GM12878 (cell line): Measurements from ENCODE around the gene SIN3A. TPM values are rescaled to one million over a fixed set of nuclear protein-coding genes. Genes with fewer than 3 reads are reported as not detected.

Experiments used
- ATAC-seq: fragments of 200-7000 bp; cut with Tn5 transposase; 3 replicates; pipeline ENCODE4 v1.9.1; 2020; ENCODE audit warnings: mild to moderate bottlenecking, moderate library complexity
- BruUV-seq: library from RNA; stranded (reverse); fragments of 400-500 nt; replicated peaks from 2 replicates; lab custom pipeline; 2021; lab: Mats Ljungman, UMichigan
- CTCF ChIA-PET: fragments of 300-600 bp; sonication (Branson Sonifier 250); formaldehyde crosslinking; extraction: SDS; loops from one replicate; lab custom pipeline; 2021; ENCODE audit warnings: inconsistent platforms; lab: Yijun Ruan, JAX
- POLR2A ChIA-PET: fragments of 350-600 bp; formaldehyde crosslinking; extraction: SDS; loops from one replicate; lab custom pipeline; 2021; ENCODE audit warnings: inconsistent platforms; lab: Charles Lee
- RAD21 ChIA-PET: fragments of 300-600 bp; sonication (Branson Sonifier 250); formaldehyde crosslinking; loops from one replicate; lab custom pipeline; 2023; ENCODE audit warnings: antibody characterized with exemption; ENCODE audit not compliant: unreplicated experiment; lab: Charles Lee
- SMC1A ChIA-PET: fragments of 300-600 bp; sonication (Branson Sonifier 250); formaldehyde crosslinking; loops from one replicate; lab custom pipeline; 2023; ENCODE audit not compliant: unreplicated experiment, uncharacterized antibody; lab: Charles Lee
- DNase-seq: peaks from one replicate; pipeline ENCODE4 v3.0.0-alpha.2; 2011; ENCODE audit warnings: low read depth, low spot score
- FAIRE-seq: peaks from 3 replicates; lab custom pipeline; 2011; peaks lifted over from hg19 to GRCh38; lab: Jason Lieb, UNC
- H2AFZ ChIP-seq: 2 replicates; pipeline ENCODE4 v1.6.0; 2011; ENCODE audit warnings: low read depth, low read length, control low read depth; ENCODE audit not compliant: control insufficient read depth
- H3K27ac ChIP-seq: 2 replicates; pipeline ENCODE4 v1.5.1; 2011; ENCODE audit warnings: control low read depth; ENCODE audit not compliant: control insufficient read depth, insufficient read depth
- H3K27me3 ChIP-seq, 2 experiments: replicated peaks in 1 of 2; 2 replicates each; pipeline versions ENCODE4 v1.6.0 to v1.6.1; 2011; ENCODE audit warnings: low read length in 1 of 2; ENCODE audit not compliant: control insufficient read depth in 2 of 2, insufficient read depth in 2 of 2
- H3K36me3 ChIP-seq, 2 experiments: 2 replicates each; pipeline ENCODE4 v1.5.1; 2011; ENCODE audit warnings: low read length in 1 of 2; ENCODE audit not compliant: control insufficient read depth in 2 of 2, insufficient read depth in 2 of 2
- H3K4me1 ChIP-seq: 2 replicates; pipeline ENCODE4 v1.6.1; 2011; ENCODE audit warnings: mild to moderate bottlenecking, low read length, moderate library complexity, mixed read lengths; ENCODE audit not compliant: control insufficient read depth, insufficient read depth
- H3K4me2 ChIP-seq: 2 replicates; pipeline ENCODE4 v1.6.0; 2011; ENCODE audit warnings: control low read depth; ENCODE audit not compliant: control insufficient read depth, insufficient read depth
- H3K4me3 ChIP-seq: fragments of 200-600 bp; sonication (generic); 2 replicates; pipeline ENCODE4 v1.5.1; 2016
- H3K79me2 ChIP-seq: 2 replicates; pipeline ENCODE4 v1.6.0; 2011; ENCODE audit warnings: low read length; ENCODE audit not compliant: control insufficient read depth, insufficient read depth
- H3K9ac ChIP-seq: 2 replicates; pipeline ENCODE4 v1.8.0; 2011; ENCODE audit warnings: low read length, control low read depth, mixed read lengths; ENCODE audit not compliant: control insufficient read depth, insufficient read depth
- H3K9me3 ChIP-seq: replicated peaks from 3 replicates; pipeline ENCODE4 v1.5.1; 2011; ENCODE audit warnings: mild to moderate bottlenecking, low read length; ENCODE audit not compliant: control insufficient read depth, insufficient read depth
- H4K20me1 ChIP-seq: 2 replicates; pipeline ENCODE4 v1.6.0; 2011; ENCODE audit not compliant: control insufficient read depth, insufficient read depth
- RCOR1 ChIP-seq: conservative IDR thresholded peaks from 2 replicates; pipeline ENCODE4 v1.6.1; 2012; ENCODE audit warnings: low read depth, low read length, improper control_type of control experiment
- SMAD5 ChIP-seq: IDR thresholded peaks from 2 replicates; pipeline ENCODE4 v1.6.1; 2016; ENCODE audit warnings: antibody characterized with exemption, low read depth
- STAT1 ChIP-seq: fragments of 450-650 bp; conservative IDR thresholded peaks from 2 replicates; pipeline ENCODE4 v1.6.1; 2014; ENCODE audit warnings: antibody characterized with exemption, mild to moderate bottlenecking
- ZBTB4 ChIP-seq: fragments of 450-650 bp; formaldehyde crosslinking; IDR thresholded peaks from 2 replicates; pipeline ENCODE4 v1.4.0; 2022; ENCODE audit warnings: mild to moderate bottlenecking, moderate library complexity
- ZBTB40 ChIP-seq: fragments of 450-650 bp; IDR thresholded peaks from 2 replicates; pipeline ENCODE4 v1.6.1; 2016; ENCODE audit warnings: mild to moderate bottlenecking, moderate library complexity, borderline replicate concordance
- WGBS: methylation state at CpG from one replicate; pipeline ENCODE4 v1.1.6; 2016; ENCODE audit warnings: low lambda C conversion rate; ENCODE audit not compliant: insufficient replicate concordance, insufficient coverage; ENCODE audit errors: missing lambda C conversion rate; 5-methylcytosine and 5-hydroxymethylcytosine counted together
- in situ Hi-C: fragments of 300-500 bp; cut with MboI; formaldehyde crosslinking; loops from 9 replicates; pipeline ENCODE4 v1.14.3; 2018; ENCODE audit warnings: mixed read lengths
- intact Hi-C: fragments of 100-400 bp; cut with micrococcal nuclease; formaldehyde crosslinking; loops from one replicate; pipeline ENCODE4 v1.14.2; 2022; ENCODE audit not compliant: unreplicated experiment
- polyA plus RNA-seq, 11 experiments: library from polyadenylated mRNA; depleted of rRNA in 4 of 11; unstranded in 6 of 11; stranded (reverse) in 5 of 11; fragments of >200 nt; fragmentation: Nextera tagmentation in 4 of 11; fragmentation: Illumina TruSeq in 1 of 11; extraction: Ambion mirVana in 4 of 11; extraction: Trizol in 1 of 11; gene quantifications; 1 replicate in 1 of 11; 2 replicates in 10 of 11; pipeline versions ENCODE4 v1.2.1 to v1.2.3, GENCODE V29; 2011 to 2016; ENCODE audit warnings: inconsistent platforms in 2 of 11, missing spikeins in 2 of 11, low read depth in 1 of 11
- total RNA-seq, 4 experiments: library from RNA; depleted of rRNA in 3 of 4; stranded (reverse); fragments of >200 nt in 3 of 4; fragmentation: Illumina TruSeq in 1 of 4; extraction: Trizol in 1 of 4; gene quantifications; 2 replicates each; pipeline versions ENCODE4 v1.2.1 to v1.2.3, GENCODE V29; 2013 to 2021

SIN3A gene
- total and polyA plus RNA-seq, 10 of the 15 experiments (the other 5 are each of a cell fraction or from before 2014, with no cell fraction given), result 6.4 to 62.2 (median 29.2) TPM

GRCh38 chr15:75359537-75360250, 91.8 kb downstream of the SIN3A start:
- H3K27ac ChIP-seq, result no peak overlapping the region
- H3K9ac ChIP-seq, result no peak overlapping the region
- H3K36me3 ChIP-seq, result peaks cover 0 to 2% of the 10 kb centered on the region in 2 experiments; a peak in 3 of 4 replicates
- TF ChIP-seq STAT1 (no peak), SMAD5 (no peak), ZBTB4 (CRISPR knock-in tag) (no peak), ZBTB40 (no peak), RCOR1 (no peak)
- no peak for FAIRE-seq
- DNase-seq, result no peak
- no peaks in the 10 kb centered on the region for H4K20me1 ChIP-seq
- ChIA-PET RAD21 (no interaction called here), POLR2A (no interaction called here), CTCF (no interaction called here), SMC1A (no interaction called here)
- no peaks in the 10 kb centered on the region for H3K27me3 ChIP-seq
- no peaks in the 10 kb centered on the region for H3K9me3 ChIP-seq
- H2AFZ ChIP-seq, result no peak overlapping the region
- intact Hi-C loops (no loop called here), in situ Hi-C loops (no loop called here)
- no peaks in the 10 kb centered on the region for H3K79me2 ChIP-seq
- no peaks in the 10 kb centered on the region for H3K4me1 ChIP-seq
- H3K4me2 ChIP-seq, result no peak overlapping the region
- ATAC-seq, result no peak
- 97% methylated on average over 15 of the region's 15 CpGs for WGBS
- H3K4me3 ChIP-seq, result no peak overlapping the region
- no TSS peak for BruUV-seq
